ENCODE results near the gene EZR.

GRCh38 chr6:158780246-158780884 is 38.8 kb downstream of the EZR start:
- TF ChIP-seq CTCF (IDR thresholded peaks at IDR 0.05) (no peak), POLR2A (IDR thresholded peaks at IDR 0.05) (no peak)
